ENCODE measurements around the gene PMS2.
"Not testable (repeated sequence)": the region's sequence is repeated elsewhere in the genome, so short reads cannot be mapped to it uniquely, and the experiment has no call there.

The PMS2 gene, protein sequence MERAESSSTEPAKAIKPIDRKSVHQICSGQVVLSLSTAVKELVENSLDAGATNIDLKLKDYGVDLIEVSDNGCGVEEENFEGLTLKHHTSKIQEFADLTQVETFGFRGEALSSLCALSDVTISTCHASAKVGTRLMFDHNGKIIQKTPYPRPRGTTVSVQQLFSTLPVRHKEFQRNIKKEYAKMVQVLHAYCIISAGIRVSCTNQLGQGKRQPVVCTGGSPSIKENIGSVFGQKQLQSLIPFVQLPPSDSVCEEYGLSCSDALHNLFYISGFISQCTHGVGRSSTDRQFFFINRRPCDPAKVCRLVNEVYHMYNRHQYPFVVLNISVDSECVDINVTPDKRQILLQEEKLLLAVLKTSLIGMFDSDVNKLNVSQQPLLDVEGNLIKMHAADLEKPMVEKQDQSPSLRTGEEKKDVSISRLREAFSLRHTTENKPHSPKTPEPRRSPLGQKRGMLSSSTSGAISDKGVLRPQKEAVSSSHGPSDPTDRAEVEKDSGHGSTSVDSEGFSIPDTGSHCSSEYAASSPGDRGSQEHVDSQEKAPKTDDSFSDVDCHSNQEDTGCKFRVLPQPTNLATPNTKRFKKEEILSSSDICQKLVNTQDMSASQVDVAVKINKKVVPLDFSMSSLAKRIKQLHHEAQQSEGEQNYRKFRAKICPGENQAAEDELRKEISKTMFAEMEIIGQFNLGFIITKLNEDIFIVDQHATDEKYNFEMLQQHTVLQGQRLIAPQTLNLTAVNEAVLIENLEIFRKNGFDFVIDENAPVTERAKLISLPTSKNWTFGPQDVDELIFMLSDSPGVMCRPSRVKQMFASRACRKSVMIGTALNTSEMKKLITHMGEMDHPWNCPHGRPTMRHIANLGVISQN

DNA sequence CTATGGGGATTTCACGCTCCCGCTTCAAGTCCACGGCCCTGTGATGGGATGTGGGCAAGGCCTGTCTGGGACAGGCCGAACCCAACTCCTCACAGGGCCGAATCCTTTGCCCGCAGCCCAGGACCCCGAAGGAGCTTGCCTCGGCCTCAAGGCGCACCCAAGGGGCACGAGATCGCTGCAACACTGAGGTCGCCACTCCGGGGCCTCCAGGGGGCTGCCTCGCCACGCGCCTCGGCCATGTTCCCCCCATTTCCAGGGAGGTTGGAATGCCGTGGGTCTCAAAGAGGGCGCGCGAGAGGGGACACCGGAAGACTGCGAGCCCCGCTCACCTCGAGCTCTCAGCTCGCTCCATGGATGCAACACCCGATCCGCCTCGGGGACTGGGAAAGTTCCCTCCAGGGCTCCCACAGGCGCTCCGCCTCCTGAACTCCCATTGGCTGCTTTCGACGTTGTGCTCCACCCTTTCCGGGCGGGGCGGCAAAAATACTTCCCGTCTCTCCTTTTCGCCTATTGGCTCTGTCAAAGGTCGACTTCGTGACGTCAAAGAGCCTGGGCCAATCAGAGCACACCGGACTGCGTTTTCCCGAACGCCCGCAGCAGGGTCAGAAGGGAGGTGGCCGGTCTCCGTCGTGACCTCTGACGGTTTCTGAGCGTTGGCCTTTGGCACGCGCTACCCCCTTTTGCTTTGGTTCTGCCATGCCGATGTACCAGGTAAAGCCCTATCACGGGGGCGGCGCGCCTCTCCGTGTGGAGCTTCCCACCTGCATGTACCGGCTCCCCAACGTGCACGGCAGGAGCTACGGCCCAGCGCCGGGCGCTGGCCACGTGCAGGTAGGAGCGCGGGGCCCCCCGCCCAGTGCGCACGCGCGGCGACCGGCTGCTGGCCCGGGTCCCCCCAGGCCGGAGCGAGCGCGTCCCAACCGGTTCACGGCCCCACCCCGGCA lies at the start of gene PMS2, which contains the start of gene AIMP2:
Gene PMS2, minus strand, starts transcription at position 382 of the 944 bp plus-strand sequence. Its CDS starts 30 bp downstream, at position 352.
Gene AIMP2, plus strand, starts transcription at position 605 of the 944 bp plus-strand sequence. Its CDS starts 92 bp downstream, at position 697.
- DNase-seq = peak; percentile 95 to 97

DNA sequence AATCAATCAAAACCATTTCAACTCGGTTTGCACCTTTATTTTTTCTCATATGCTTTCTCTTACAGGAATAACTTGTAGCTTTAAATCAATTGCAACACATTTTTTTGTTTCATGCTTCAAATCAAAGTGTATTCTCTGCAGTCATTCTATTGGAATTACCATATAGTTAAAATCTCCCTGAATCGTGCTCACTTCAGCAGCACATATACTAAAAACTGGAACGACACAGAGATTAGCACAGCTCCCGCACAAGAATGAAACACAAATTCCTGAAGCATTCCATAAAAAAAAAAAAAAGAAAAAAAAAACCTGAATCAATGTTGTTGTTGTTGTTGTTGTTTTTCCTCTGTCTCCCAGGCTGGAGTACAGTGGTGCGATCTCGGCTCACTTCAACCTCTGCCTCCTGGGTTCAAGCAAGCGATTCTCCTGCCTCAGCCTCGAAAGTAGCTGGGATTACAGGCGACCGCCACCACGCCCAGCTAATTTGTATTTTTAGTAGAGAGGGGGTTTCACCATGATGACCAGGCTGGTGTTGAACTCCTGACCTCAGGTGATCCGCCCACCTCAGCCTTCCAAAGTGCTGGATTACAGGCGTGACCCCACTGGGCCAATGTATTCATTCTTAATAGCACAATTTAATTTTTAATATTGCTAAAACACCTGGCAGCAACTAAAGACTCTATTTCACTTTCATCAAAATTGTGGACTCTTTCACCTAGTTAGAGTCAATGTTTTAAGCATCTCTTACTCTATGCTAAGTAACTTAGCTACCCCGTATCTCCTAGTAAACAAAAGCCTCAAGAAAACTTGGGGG lies 48.7 kb upstream of the PMS2 start:
- DNase-seq = no peak

DNA sequence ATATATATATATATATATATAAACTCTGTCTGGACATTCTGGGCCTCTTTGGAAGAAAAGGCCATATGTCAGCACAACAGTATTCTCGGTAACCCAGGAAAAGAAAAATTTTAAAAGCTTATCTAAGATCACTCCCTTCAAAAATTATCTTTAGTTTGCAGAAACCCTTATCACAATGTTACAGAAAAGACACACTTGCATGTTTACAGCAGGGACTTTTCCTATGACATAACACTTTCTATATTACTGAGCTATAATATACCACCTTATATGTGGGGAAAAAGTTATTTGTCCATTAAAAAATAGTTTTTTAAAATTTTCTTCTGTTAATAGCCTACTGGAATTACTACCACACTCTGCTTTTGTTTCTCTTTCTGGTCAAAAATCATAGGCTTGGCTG lies 47.8 kb upstream of the PMS2 start:
- no peak for DNase-seq

DNA sequence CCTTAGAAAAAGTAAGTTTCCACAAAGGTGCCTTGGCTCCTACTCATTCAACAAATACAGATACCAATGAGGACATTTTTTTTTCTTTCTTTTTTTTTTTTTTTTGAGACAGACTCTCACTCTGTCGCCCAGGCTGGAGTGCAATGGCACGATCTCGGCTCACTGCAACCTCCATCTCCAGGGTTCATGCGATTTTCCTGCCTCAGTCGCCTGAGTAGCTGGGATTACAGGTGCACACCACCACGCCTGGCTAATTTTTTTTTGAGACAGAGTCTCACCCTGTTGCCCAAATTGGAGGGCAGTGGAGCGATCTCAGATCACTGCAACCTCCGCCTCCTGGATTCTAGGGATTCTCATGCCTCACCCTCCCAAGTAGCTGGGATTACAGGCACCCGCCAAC lies 42.3 kb upstream of the PMS2 start:
- DNase-seq = not testable (repeated sequence)

DNA sequence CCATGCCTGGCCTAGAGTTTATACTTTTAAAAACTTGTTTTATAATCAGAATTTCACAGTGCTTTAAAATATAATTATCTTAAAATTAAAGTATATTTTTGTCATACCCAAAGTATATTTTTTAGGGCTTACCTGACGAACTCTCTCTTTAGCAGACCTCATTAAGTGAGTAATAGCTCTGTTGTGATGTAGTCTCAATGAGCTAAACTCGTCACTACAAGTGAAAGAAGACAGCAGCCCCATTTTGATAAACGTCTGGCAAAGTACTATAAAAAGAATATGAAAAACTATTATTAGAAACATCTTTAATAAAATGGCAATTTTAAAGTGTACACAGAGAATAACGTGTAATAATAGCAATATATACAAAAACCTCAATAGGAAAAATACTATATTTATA lies 40.9 kb upstream of the PMS2 start:
- DNase-seq = no peak

DNA sequence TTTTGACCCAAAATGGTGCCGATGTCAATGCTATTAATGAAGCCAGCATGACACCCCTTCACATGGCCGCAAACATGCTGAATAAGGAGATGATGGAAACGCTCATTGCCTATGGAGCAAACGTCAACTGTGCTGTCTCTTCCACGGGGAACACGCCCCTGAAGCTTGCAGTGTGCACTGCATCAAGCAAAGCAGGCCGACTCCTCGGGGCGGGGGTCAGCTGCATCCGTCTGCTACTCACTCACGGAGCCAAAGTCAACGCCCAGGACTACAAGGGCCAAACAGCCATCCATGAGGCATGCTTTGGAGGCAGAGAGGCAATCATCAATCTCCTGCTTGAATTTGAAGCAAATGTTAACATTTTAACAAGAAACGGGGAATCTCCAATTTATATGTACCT lies 26.8 kb upstream of the PMS2 start:
- no peak for DNase-seq

DNA sequence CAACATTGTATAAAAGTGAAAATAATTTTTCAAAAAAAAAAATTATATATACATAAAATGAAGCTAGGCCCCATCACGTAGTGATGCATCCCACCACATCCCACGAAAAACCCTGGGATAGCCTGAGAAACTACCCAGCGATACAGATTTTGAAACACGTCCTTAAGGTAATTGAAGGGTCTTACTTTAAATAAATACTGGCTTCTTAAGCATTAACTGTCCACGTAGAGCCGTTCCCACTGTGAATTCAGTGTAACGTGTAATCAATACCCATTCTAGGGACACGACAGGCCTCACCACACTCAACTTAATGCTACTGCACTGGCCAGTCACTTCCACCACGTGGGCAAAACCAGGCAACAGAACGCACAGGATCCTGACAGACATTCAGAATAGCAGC lies 26.3 kb upstream of the PMS2 start:
- DNase-seq = no peak

DNA sequence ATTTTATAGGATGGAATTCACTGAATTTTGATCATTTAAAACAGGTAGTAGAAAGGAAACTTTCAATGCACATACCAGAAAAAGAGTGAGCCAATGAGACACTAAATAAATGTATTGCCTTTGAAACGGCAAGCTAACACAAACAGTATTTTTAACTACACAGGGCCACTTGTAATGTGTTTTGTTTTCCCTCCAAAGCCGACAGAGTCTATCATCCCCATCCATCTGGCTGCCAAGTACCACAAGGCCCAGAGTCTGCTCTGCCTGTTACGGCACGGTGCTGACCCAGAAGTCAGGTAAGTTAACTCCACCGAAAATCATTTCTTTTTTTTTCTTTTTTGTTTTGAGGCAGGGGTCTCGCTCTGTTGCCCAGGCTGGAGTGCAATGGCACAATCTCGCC lies 23.8 kb upstream of the PMS2 start:
- DNase-seq = no peak

DNA sequence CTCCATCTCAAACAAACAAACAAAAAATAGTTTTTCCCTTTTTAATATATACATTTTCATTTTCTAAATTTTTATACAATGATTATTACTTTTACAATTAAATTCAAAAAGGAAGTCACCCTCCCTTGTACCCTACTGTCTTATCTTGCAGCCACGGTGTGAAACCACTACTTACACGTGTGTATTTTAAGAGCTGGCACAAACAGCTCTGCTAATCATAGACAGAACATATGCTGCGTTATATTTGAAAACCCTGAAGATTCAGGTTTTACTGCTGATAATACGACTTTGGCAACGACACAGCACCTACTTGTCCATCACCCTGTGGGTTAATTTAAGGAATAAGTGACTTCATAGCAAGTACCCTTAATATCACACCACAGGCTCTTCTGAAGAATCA lies 23.3 kb upstream of the PMS2 start:
- peak in 1 of 2 donors; percentile 15 for DNase-seq

DNA sequence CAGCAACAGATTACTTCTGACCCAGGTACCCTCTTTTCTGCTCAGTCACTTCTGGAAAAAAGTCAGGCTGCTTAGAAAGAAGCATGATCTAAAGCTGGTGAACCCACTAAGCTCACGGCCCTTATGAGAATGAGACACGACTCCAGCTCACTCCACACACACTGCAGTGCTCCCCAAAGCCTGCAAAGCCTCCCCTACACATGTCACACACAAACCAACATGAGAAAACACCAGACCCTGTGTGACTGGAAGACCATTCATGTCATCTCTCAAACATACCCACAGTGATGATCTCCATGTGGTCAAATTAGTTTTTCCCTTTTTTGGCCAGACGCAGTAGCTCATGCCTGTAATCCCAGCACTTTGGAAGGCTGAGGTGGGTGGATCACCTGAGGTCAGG lies 22.7 kb upstream of the PMS2 start:
- no peak for DNase-seq

DNA sequence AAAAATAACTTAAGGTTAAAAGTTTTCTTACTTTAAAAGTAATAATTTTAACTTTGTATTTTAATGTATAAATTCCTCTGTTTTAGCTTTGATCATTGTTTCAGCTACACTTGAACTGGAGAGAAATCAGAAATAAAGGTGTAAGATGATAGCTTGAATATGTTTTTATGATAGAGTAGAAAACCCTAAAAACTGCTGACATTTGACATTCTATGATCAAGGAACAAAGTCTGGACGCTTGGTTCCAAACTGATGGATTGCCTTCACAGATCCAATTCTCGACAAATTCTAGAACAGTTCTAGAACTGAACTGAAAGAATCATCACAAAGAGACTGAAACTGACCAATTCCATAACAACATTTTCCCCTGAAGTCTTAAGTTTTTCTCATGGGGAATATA lies 22.1 kb upstream of the PMS2 start, which contains the start of gene ANKRD61:
Gene ANKRD61, plus strand, starts transcription at position 389 of the 400 bp plus-strand sequence. Its CDS starts 0 bp downstream, at position 389.
- no peak for DNase-seq

DNA sequence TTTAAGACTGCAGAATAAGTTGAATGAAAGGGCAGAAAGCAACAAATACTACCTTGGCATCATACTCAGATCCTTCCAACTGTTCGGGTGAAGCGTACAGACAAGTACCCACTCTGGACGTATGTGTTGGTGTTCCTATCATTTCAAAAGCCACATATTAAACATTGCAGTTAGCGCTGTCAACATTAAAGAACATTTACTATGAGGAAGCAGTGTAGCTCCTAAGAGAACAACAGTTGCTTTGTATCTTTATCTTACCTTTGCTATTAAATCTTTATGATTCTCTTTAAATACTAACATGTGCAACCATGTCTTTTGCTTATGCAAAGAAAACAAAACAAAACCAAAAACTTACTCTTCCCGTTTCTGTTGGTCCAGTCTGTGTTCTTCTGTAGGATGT lies 19.7 kb upstream of the PMS2 start:
- DNase-seq = no peak

DNA sequence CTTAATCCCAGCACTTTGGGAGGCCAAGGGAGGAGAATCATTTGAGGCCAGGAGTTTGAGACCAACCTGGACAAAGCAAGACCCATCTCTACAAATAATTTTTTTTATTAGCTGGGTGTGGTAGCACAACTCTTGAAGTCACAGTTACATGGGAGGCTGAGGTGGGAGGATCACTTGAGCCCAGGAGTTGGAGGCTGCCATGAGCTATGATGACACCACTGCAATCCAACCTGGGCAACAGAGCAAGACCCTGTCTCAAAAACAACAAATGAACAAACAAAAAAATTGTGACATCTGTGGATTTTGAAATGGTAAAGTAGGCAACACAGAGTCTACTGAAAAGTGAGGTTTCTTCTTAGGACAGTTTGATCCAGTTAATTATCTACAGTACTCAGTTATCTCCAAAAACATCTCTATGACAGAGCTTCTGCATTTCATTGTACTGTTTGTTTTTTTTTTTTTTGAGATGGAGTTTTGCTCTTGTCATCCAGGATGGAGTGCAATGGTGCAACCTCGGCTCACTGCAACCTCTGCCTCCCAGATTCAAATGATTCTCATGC lies 19.0 kb upstream of the PMS2 start:
- no peak for DNase-seq

DNA sequence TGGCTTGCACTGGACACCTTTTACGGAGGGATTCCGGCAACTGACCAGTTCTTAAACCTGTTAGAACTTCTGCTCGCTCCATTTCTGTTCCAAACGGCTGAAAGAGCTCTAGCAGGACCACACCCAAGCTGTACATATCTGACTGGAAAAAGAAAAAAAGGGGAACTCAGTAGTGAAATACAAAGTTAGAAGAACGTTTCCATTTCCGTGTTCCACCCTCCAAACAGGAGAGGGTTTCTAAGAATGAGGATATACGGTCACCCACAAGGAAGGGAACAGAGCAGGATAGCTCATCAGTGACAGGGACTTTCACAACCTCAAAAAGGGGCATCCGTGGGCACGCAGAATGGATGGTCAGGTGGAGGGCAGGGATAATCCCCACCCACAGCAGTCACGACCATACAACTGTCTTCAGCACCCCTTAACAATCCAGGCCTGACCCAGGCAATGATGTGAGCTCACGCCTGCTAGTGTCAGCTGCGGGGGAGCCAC lies 18.0 kb upstream of the PMS2 start:
- DNase-seq = peak; percentile 10 to 37

DNA sequence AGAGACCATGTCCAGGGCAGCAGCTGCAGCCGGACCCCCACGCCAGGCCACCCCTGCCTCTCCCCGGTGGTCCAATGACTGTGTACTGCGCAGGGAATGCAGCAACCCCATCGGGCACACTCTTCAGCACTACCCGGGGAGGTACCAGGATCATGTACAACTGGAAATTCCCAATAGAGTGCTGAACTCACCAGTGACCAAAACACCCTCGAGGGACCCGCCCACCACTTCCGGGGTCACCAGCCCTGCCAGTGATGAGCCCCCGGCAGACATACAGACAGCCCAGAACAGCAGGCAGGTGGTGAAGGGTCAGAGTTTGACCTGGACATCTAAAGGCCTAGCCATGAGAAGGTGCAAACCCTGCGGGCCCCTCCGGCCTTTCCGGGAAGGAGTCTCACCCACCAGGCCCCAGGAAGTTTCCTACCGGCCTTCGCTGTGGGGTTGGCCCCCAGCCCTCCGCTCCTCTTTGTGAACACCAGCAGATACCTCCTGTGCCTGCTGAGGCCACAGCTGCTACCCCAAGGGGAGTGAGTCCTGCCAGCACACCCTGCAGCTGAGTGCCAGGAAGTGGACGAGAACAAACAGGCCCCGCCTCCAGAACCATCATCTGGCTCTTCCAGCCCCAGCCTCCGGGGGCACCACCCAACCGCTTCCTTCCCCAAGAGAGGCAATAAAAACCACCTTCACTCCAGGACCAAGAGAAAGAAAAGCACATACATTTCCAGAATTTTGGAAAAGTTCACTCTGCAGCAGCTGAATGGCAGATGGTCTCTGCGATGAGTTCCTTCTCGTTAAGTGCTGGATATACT lies 17.4 kb upstream of the PMS2 start:
- DNase-seq = peak; percentile 79

DNA sequence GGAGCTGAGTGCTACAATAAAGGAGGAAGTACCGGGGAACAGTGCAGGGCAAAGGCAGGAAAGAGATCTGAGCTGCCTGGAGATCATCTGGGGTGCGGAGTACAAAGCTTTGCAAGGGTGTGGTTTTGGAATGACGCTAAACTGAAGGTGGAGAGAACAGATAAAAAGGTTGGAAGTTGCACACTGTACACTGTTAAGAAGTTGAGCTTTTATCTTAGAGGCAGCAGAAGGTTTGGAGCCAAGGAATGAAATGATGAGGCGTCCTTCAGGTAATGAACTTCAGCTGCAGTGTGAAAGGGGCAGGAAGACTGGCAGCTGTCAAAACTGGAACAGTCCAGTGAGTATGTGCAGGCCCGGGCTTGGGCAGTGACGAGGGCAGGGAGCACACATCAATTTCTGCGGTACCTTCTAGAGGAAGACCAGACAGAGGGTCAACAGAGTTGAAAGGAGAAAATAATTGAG lies 15.2 kb upstream of the PMS2 start:
- DNase-seq = no peak

DNA sequence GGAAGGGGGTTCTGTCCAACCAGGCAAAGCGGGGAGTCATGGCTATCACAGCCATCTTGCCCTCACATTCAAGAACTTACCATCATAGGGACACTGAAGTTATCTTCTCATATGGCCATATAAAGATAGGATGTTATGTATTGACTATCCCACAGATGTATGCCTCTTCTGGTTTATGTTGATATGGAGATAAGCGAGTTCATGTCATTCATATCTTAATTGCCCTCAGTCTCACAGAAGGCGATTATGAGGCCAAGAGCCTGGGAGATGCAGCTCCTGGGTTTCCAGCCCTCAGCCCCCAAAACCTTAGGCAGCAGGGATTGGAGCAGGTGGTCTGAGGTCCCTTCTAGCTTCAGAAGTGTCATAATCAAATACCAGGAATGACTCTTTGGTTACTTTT lies 13.9 kb upstream of the PMS2 start:
- DNase-seq = no peak

DNA sequence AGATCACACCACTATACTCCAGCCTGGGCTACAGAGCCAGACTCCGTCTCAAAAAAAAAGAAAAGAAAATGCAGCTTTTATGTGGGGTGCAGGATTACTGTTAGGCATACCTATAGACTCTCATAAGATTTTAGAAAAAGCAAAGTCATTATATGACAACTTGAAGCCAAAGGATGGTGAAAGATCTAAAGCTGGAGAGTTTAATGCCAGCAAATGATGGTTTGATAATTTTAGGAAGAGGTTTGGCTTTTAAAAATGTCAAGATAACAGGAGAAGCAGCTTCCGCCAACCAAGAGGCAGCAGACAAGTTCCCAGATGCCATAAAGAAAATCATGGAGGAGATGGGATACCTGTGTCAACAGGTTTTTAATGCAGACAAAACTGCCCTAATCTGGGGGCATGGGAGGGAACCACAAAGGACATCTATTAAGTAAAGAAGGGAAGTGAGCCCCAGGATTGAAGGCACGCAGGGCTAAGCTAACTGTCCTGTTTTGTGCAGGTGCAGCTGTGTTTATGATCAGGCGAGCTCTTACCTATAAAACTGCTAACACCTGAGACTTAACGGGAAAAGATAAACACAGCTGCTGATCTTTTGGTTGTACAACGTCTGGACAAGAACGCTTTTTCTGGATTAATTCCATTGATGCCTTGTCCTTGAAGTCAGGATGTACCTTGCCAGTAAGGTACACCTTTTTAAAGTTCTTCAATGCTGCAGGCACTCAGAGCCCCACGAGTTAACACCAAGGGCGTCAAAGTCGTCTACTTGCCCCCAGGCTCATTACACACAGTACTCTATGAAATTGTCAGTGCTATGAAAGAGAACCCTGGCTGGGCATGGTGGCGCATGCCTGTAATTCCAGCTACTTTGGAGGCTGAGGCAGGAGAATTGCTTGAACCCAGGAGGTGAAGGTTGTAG lies 11.8 kb upstream of the PMS2 start:
- DNase-seq = no peak

DNA sequence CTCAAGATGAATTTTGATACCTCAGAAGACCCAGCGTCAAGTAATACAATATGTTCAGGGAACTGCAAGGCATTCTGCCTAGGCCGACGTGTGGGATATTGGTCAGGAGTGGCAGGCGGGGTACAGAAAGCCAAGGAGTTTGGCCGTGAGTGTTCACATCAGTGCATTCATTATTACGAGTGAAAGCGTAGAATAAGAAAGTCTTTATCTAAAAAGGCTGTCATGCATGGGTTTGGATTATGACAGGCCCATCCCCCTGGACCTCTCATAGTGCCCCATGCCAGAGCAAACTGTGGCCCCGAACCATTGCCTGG lies 7.8 kb upstream of the PMS2 start:
- no peak for DNase-seq
